Measurements from ENCODE around the gene CSRP3.

DNA sequence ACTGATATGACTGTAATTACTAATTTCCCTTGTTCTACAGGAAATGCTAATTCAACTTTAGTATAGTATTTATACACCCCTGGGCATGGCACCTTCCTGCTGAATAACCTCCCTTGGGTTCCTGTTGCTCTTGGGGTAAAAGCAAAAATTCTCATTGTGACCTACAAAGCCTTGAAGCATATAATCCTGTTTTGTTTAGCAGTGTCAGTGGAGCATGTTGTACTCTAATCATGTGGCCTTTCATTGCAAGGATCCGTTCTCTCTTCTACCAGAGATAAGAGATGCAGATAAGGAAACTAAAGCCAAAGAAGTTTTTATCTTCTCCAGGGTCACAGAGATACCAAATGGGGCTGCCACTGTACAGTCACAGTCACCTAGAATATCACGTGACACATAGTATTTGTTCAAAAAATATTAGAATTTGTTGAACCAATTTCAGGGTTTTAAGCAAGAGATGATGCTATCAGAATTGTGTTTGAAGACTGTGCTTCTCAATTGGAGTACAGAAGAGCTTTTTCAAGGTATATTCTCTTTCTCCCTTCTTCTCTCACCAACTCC, 25.1 kb downstream of the CSRP3 start:
- TF ChIP-seq CTCF (IDR thresholded peaks at IDR 0.05), result no peak
- TF ChIP-seq POLR2AphosphoS5 (IDR thresholded peaks at IDR 0.05), result no peak
- TF ChIP-seq POLR2A (IDR thresholded peaks at IDR 0.05), result no peak
